GM12891 (cell line): ENCODE measurements around the gene GATA5.

Source experiments
- PAX5 ChIP-seq: IDR thresholded peaks from 2 replicates; pipeline ENCODE4 v1.6.1; 2011; ENCODE audit warnings: low read length, moderate library complexity, mild to moderate bottlenecking; ENCODE audit not compliant: insufficient read depth, severe bottlenecking
- POLR2A ChIP-seq: IDR thresholded peaks from 2 replicates; pipeline ENCODE4 v1.6.1; 2011; ENCODE audit warnings: low read depth, low read length, control low read depth
- POLR2AphosphoS5 ChIP-seq: IDR thresholded peaks from 2 replicates; pipeline ENCODE4 v1.6.1; 2011; ENCODE audit warnings: low read depth, low read length, control low read depth
- SPI1 ChIP-seq: IDR thresholded peaks from 2 replicates; pipeline ENCODE4 v1.6.1; 2011; ENCODE audit warnings: low read depth, low read length, control low read depth
- TAF1 ChIP-seq: IDR thresholded peaks from 2 replicates; pipeline ENCODE4 v1.6.1; 2011; ENCODE audit warnings: low read depth, low read length, control low read depth

DNA sequence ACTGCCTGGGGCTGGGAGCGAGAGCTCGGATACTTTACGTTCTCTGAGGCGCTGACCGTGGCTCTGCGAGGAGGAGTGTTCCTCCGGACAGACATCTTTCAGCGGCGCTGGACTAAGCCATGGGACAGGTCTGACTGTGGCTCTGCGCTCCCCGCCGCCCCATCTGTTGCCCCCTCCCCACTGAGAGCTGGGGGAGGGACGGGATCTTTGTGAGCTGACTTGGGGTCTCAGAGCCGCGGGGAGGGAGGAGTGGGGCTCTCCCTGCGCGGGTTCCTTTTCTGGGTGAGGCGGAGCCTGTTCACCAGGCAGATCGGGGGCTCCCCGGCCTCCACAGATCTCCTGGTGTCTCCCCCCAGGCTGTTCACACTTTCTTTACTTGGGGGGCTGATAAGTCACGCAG lies 11.3 kb upstream of the GATA5 start:
- TF ChIP-seq TAF1 (no peak), POLR2A (no peak), POLR2AphosphoS5 (no peak), SPI1 (no peak), PAX5 (no peak)
